Measurements from ENCODE around the gene S100Z. TPM values are rescaled to one million over a fixed set of nuclear protein-coding genes. Genes with fewer than 3 reads are reported as not detected.
A peak's percentile ranks its signal among the peaks of the same experiment; 100 is the strongest.
"Not testable (repeated sequence)": the region's sequence is repeated elsewhere in the genome, so short reads cannot be mapped to it uniquely, and the experiment has no call there.

The S100Z gene
- total RNA-seq, 1 donor from 2014 or later, result 0.80 TPM

DNA sequence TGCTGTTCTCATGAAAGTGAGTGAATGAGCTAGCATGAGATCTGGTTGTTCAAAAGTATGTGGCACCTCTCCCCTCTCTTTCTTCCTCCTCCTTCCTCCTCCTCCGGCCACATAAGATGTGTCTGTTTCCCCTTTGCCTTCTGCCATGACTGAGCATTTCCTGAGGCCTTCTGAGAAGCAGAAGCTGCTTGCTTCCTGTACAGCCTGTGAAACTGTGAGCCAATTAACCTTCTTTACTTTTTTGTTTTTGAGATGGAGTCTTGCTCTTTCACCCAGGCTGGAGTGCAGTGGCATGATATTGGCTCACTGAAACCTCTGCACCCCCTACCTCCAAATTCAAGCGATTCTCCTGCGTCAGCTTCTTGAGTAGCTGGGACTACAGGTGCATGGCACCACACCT lies 6.1 kb downstream of the S100Z start:
- H3K27me3 Mint-ChIP-seq (ENCODE audit: low read depth), result no peaks in the 10 kb centered on the region
- no peak for TF ChIP-seq CTCF (IDR thresholded peaks at IDR 0.05; ENCODE audit: unreplicated experiment)
- no peaks in the 10 kb centered on the region for H3K36me3 Mint-ChIP-seq
- no peak for DNase-seq (ENCODE audit: low spot score in 2 of 2, unreplicated experiment in 2 of 2)
- no peak overlapping the region for H3K27ac Mint-ChIP-seq
- H3K9me3 Mint-ChIP-seq, result peaks cover 11% of the 10 kb centered on the region
- no peak overlapping the region for H3K4me3 Mint-ChIP-seq
- no peaks in the 10 kb centered on the region for H3K4me1 Mint-ChIP-seq

GRCh38 chr5:76856800-76857199 lies 7.0 kb downstream of the S100Z start:
- not testable (repeated sequence) for H3K36me3 Mint-ChIP-seq; H3K4me3 Mint-ChIP-seq; H3K27me3 Mint-ChIP-seq (ENCODE audit: low read depth); H3K4me1 Mint-ChIP-seq; DNase-seq (ENCODE audit: low spot score in 2 of 2, unreplicated experiment in 2 of 2); H3K27ac Mint-ChIP-seq
- peaks cover 11% of the 10 kb centered on the region for H3K9me3 Mint-ChIP-seq

- H3K27me3 Mint-ChIP-seq (ENCODE audit: low read depth), result no peaks in the 10 kb centered on the region
- TF ChIP-seq CTCF (IDR thresholded peaks at IDR 0.05; ENCODE audit: unreplicated experiment), result no peak
- no peak for DNase-seq (ENCODE audit: low spot score in 2 of 2, unreplicated experiment in 2 of 2)
These were observed 9.9 kb downstream of the S100Z start for GRCh38 chr5:76859591-76860247.

DNA sequence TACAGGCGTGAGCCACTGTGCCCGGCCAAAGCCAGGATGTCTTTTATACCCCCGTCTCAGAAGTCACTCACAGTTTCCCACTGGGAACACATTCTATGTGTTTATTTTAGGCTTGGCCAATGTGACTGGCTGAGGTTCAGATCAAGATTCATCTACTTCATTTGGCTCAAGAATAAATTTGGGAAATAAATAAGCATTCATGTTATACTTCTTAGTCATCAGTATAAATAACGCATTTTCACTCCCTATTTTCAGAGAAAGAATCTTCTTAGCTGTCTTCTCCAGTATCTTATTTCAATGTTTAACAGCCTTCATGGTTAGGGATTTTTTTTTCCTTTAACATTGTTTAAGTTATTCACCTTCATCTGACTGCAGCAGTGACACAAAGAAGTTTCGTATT lies 11.8 kb downstream of the S100Z start:
- Mint-ChIP-seq H3K4me3 (no peak overlapping the region), H3K9me3 (no peaks in the 10 kb centered on the region), H3K4me1 (peaks cover 3% of the 10 kb centered on the region), H3K27ac (peak overlapping the region; percentile 18), H3K27me3 (ENCODE audit: low read depth) (no peaks in the 10 kb centered on the region), H3K36me3 (no peaks in the 10 kb centered on the region)
- DNase-seq (ENCODE audit: low spot score in 2 of 2, unreplicated experiment in 2 of 2), result no peak
- TF ChIP-seq CTCF (IDR thresholded peaks at IDR 0.05; ENCODE audit: unreplicated experiment), result no peak

More at GRCh38 chr5:76859591-76860247, 9.9 kb downstream of the S100Z start:
- Mint-ChIP-seq H3K27ac (no peak overlapping the region), H3K4me3 (no peak overlapping the region), H3K4me1 (peaks cover 3% of the 10 kb centered on the region), H3K9me3 (no peaks in the 10 kb centered on the region), H3K36me3 (no peaks in the 10 kb centered on the region)

DNA sequence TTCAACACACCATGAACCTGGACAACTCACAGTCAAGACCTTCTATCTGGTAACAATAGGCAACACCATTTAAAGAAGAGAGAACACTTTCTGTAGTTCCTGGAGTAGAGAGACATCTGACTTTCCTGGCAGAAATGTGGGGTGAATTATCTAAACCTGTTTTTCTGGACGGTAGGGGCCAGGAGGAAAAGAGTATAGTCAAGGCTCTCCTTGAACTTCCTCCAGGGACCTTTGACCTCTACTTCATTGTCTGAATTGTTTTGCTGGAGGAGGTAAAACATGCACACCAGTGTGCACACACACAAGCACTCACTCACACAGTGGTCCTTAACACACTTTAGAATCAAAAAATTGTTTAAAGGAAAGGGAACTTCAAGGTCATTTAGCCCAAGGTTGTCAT lies 13.2 kb downstream of the S100Z start:
- Mint-ChIP-seq H3K4me1 (peaks cover 6% of the 10 kb centered on the region), H3K36me3 (no peaks in the 10 kb centered on the region), H3K4me3 (no peak overlapping the region), H3K27ac (no peak overlapping the region), H3K9me3 (no peaks in the 10 kb centered on the region), H3K27me3 (ENCODE audit: low read depth) (no peaks in the 10 kb centered on the region)
- no peak for DNase-seq (ENCODE audit: low spot score in 2 of 2, unreplicated experiment in 2 of 2)
- TF ChIP-seq CTCF (IDR thresholded peaks at IDR 0.05; ENCODE audit: unreplicated experiment), result no peak

DNA sequence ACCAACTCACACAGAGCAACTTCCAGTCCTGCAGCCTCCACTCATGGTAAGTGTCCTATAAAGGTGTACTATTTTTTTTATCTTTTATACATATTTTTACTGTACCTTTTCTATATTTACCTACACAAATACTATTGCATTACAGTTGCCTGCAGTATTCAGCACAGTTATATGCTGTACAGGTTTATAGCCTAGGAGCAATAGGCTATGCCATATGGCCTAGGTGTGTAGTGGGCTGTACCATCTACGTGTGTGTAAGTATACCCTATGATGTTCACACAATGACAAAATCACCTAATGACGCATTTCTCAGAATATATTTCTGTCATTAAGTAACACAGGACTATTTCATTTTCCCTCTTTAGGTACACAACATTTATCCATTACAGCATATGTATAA lies 16.7 kb downstream of the S100Z start:
- Mint-ChIP-seq H3K27me3 (ENCODE audit: low read depth) (no peaks in the 10 kb centered on the region), H3K4me3 (no peak overlapping the region), H3K4me1 (peaks cover 21% of the 10 kb centered on the region), H3K36me3 (no peaks in the 10 kb centered on the region), H3K27ac (no peak overlapping the region), H3K9me3 (no peaks in the 10 kb centered on the region)
- DNase-seq (ENCODE audit: low spot score in 2 of 2, unreplicated experiment in 2 of 2), result no peak
- TF ChIP-seq CTCF (IDR thresholded peaks at IDR 0.05; ENCODE audit: unreplicated experiment), result no peak
